Hepatocyte (in vitro differentiated cells): ENCODE measurements around the gene AAMDC. TPM values are rescaled to one million over a fixed set of nuclear protein-coding genes. Genes with fewer than 3 reads are reported as not detected.
"Not testable (repeated sequence)": the region's sequence is repeated elsewhere in the genome, so short reads cannot be mapped to it uniquely, and the experiment has no call there.

Source experiments
- DNase-seq: peaks from one replicate; pipeline ENCODE4 v3.0.0-alpha.2; 2016; ENCODE audit warnings: low spot score
- H2AFZ ChIP-seq: fragments of 200-600 bp; sonication (generic); 2 replicates; pipeline ENCODE4 v1.6.0; 2016; ENCODE audit warnings: antibody characterized with exemption, mild to moderate bottlenecking
- H3K27ac ChIP-seq: fragments of 200-600 bp; sonication (generic); 2 replicates; pipeline ENCODE4 v1.5.1; 2016; ENCODE audit warnings: mild to moderate bottlenecking
- H3K27me3 ChIP-seq: fragments of 200-600 bp; sonication (generic); 2 replicates; pipeline ENCODE4 v1.6.1; 2016
- H3K36me3 ChIP-seq: fragments of 200-600 bp; sonication (generic); replicated peaks from 2 replicates; pipeline ENCODE4 v1.5.1; 2016; ENCODE audit warnings: low read depth; ENCODE audit not compliant: insufficient read depth
- H3K4me1 ChIP-seq: fragments of 200-600 bp; sonication (generic); 2 replicates; pipeline ENCODE4 v1.5.1; 2016; ENCODE audit warnings: mild to moderate bottlenecking, moderate library complexity; ENCODE audit not compliant: insufficient read depth
- H3K4me2 ChIP-seq: fragments of 200-600 bp; sonication (generic); 2 replicates; pipeline ENCODE4 v1.6.0; 2016
- H3K4me3 ChIP-seq: fragments of 200-600 bp; sonication (generic); 2 replicates; pipeline ENCODE4 v1.5.1; 2016; ENCODE audit warnings: mild to moderate bottlenecking
- H3K79me2 ChIP-seq: fragments of 200-600 bp; sonication (generic); 2 replicates; pipeline ENCODE4 v1.6.0; 2017; ENCODE audit warnings: mild to moderate bottlenecking
- H3K9me2 ChIP-seq: fragments of 200-600 bp; sonication (generic); replicated peaks from 2 replicates; pipeline ENCODE4 v1.6.0; 2017; ENCODE audit warnings: mild to moderate bottlenecking; ENCODE audit not compliant: insufficient read depth
- H3K9me3 ChIP-seq: fragments of 200-600 bp; sonication (generic); 2 replicates; pipeline ENCODE4 v1.5.1; 2016; ENCODE audit warnings: low read depth, mild to moderate bottlenecking
- H4K20me1 ChIP-seq: fragments of 200-600 bp; sonication (generic); 2 replicates; pipeline ENCODE4 v1.6.0; 2016; ENCODE audit warnings: mild to moderate bottlenecking; ENCODE audit not compliant: insufficient read depth, poor library complexity, severe bottlenecking
- EZH2 ChIP-seq: fragments of 200-600 bp; sonication (generic); IDR thresholded peaks from 2 replicates; pipeline ENCODE4 v1.6.1; 2016; ENCODE audit warnings: antibody characterized with exemption, mild to moderate bottlenecking, borderline replicate concordance
- EZH2phosphoT487 ChIP-seq: fragments of 200-600 bp; sonication (generic); IDR thresholded peaks from one replicate; pipeline ENCODE4 v1.6.1; 2018; ENCODE audit warnings: antibody characterized with exemption, mild to moderate bottlenecking, low read depth, moderate library complexity; ENCODE audit not compliant: unreplicated experiment, severe bottlenecking
- WGBS: methylation state at CpG from one replicate; pipeline ENCODE4 v1.1.6; 2016; ENCODE audit warnings: low lambda C conversion rate; ENCODE audit errors: missing lambda C conversion rate; 5-methylcytosine and 5-hydroxymethylcytosine counted together
- polyA plus RNA-seq: library from polyadenylated mRNA; unstranded; fragments of >200 nt; fragmentation: Nextera tagmentation; extraction: Ambion mirVana; gene quantifications from 2 replicates; pipeline ENCODE4 v1.2.1, GENCODE V29; 2016
- total RNA-seq: library from RNA; depleted of rRNA; stranded (reverse); fragments of >200 nt; gene quantifications from 2 replicates; pipeline ENCODE4 v1.2.3, GENCODE V29; 2014
- TF ChIP-seq, protein P1 (sequence below): fragments of 200-600 bp; sonication (generic); IDR thresholded peaks from 2 replicates; pipeline ENCODE4 v1.5.1; 2016; ENCODE audit warnings: antibody characterized with exemption, mild to moderate bottlenecking; ENCODE audit not compliant: poor library complexity

AAMDC gene
- total and polyA plus RNA-seq, 2 experiments from 2014 or later = 22.0 to 78.0 TPM

DNA sequence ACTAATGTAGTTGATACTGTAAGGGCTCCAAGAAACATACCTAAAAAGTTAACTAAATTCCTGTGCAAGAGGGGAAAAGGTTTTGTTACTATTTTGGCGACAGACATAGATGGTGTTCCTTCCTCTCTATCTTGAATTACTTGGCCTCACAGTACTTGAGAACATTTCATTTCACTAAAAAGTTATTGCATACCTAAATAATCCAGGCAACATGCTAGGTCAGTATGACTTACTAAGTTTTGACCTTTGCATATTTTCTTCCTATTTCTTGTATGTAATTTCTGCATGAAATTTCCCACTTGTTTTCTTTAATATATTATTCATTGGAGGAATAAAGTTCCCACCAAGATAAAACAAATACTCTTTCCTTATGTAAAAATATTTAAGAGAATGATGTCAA is 74.0 kb downstream of the AAMDC start:
- not testable (repeated sequence) for H3K79me2 ChIP-seq, H3K27me3 ChIP-seq, H2AFZ ChIP-seq, H3K4me2 ChIP-seq, H3K4me1 ChIP-seq, H4K20me1 ChIP-seq, H3K36me3 ChIP-seq, H3K9me3 ChIP-seq, H3K9me2 ChIP-seq, DNase-seq, H3K27ac ChIP-seq, H3K4me3 ChIP-seq
- 86% methylated on average over 1 of the region's 1 CpG for WGBS

DNA sequence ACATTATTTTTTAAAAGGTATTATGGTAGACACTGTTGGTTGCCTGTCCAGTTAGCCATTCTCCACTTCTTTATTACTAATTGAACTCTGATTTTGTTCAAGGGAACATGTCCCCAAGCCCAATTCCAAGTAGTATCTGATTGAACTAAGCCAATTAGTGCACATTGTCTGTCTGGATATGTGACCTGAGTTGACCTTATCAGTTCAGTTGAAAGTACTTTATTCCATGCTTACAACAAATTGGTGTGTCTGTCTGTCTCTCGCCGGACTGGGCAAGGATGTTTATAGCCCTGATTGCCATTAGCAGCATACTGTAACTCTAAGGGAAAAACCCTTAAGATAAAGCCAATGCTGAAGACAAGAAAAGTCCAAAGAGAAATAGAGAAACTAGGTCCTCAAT is 87.9 kb downstream of the AAMDC start:
- WGBS = 83% methylated on average over 2 of the region's 2 CpGs
- Histone ChIP-seq H3K4me1 (peaks cover 13% of the 10 kb centered on the region), H4K20me1 (no peaks in the 10 kb centered on the region), H3K9me3 (no peaks in the 10 kb centered on the region), H3K27me3 (no peaks in the 10 kb centered on the region), H3K79me2 (no peaks in the 10 kb centered on the region), H3K4me2 (no peak overlapping the region), H3K36me3 (no peaks in the 10 kb centered on the region), H2AFZ (no peak overlapping the region), H3K27ac (no peak overlapping the region), H3K9me2 (no peaks in the 10 kb centered on the region), H3K4me3 (no peak overlapping the region)
- TF ChIP-seq EZH2 = no peak
- TF ChIP-seq, protein P1, sequence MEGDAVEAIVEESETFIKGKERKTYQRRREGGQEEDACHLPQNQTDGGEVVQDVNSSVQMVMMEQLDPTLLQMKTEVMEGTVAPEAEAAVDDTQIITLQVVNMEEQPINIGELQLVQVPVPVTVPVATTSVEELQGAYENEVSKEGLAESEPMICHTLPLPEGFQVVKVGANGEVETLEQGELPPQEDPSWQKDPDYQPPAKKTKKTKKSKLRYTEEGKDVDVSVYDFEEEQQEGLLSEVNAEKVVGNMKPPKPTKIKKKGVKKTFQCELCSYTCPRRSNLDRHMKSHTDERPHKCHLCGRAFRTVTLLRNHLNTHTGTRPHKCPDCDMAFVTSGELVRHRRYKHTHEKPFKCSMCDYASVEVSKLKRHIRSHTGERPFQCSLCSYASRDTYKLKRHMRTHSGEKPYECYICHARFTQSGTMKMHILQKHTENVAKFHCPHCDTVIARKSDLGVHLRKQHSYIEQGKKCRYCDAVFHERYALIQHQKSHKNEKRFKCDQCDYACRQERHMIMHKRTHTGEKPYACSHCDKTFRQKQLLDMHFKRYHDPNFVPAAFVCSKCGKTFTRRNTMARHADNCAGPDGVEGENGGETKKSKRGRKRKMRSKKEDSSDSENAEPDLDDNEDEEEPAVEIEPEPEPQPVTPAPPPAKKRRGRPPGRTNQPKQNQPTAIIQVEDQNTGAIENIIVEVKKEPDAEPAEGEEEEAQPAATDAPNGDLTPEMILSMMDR = no peak
- TF ChIP-seq EZH2phosphoT487 = no peak
- no peak for DNase-seq

DNA sequence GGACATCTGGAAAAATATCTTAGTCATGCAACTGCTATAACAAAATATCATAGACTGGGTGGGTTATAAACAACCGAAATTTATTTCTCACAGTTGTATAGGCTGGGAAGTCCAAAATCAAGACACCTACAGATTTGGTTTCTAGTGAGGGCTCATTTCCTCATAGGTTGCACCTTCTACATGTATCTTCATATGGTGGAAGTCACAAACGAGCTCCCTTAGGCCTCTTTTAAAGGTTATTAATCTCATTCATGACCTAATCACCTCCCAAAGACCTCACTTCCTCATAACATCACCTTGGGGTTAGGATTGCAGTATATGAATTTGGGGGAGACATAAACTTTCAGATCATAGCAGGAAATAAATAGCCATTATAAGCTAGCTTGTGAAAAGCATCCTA is 88.3 kb downstream of the AAMDC start:
- H2AFZ ChIP-seq = no peak overlapping the region
- no peak overlapping the region for H3K27ac ChIP-seq
- TF ChIP-seq, protein P1 = no peak
- TF ChIP-seq EZH2phosphoT487 (no peak), EZH2 (no peak)
- H3K9me2 ChIP-seq = no peaks in the 10 kb centered on the region
- no peaks in the 10 kb centered on the region for H3K9me3 ChIP-seq
- no peak overlapping the region for H3K4me2 ChIP-seq
- peaks cover 13% of the 10 kb centered on the region for H3K4me1 ChIP-seq
- 94% methylated on average over 2 of the region's 2 CpGs for WGBS
- no peaks in the 10 kb centered on the region for H4K20me1 ChIP-seq
- H3K79me2 ChIP-seq = no peaks in the 10 kb centered on the region
- no peaks in the 10 kb centered on the region for H3K36me3 ChIP-seq
- no peak overlapping the region for H3K4me3 ChIP-seq
- DNase-seq = no peak
- no peaks in the 10 kb centered on the region for H3K27me3 ChIP-seq

DNA sequence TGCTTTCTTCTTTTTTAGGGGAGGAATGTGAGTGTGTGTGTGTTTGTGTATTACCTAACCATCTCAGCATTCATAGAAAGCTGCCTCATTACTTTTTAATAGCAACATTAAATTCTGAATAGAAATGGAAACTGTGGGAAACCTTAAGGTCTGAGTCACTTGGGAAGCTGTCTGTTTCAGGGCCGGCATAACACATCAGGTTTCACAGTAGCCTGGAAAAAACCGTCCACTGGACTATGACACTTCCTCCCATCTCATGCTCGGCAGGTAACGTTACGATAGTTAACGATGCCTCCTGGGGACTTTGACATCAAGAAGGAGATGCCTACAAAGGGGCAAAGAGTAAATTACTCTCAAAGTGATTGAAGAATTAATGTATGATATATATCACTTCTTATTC is 89.9 kb downstream of the AAMDC start:
- not testable (repeated sequence) for H3K4me2 ChIP-seq, H2AFZ ChIP-seq, H3K27ac ChIP-seq, H3K4me3 ChIP-seq, H3K36me3 ChIP-seq, H3K27me3 ChIP-seq, H3K79me2 ChIP-seq, DNase-seq, H3K9me3 ChIP-seq, H3K9me2 ChIP-seq, H4K20me1 ChIP-seq
- H3K4me1 ChIP-seq = peaks cover 27% of the 10 kb centered on the region
- 83% methylated on average over 6 of the region's 6 CpGs for WGBS

DNA sequence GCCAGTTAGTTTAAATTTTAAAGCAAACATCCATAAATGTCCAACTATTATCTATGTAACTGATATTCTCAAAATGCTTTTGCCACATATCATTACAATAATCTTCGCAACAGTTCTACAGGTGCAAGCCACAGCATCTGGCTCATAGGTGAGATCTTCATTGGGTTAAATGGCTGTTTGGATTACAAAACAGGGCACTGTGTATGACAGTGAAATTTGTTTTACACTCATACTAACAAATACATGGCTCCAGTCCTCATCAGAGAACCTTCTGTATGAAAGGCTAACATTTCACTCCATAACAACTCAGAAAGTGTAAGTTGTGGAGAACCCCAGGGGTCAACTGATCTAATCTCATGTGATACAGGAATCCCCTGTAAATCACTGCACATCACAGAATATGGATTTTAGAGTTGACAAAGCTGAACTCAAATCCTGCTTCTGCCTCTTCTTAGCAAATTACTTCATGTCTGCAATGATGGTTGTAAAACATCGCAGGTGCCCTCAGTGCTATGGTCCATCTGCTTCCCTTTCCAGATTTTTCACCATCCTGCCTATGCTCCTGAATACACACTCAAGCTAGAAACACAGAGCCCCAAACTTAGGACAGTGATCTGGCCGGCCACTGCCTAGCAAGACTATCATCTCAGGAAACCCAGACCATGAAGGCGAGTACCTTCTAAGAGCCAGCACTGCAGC is 92.8 kb downstream of the AAMDC start:
- DNase-seq, H3K36me3 ChIP-seq, H3K9me3 ChIP-seq, H3K9me2 ChIP-seq, H3K4me3 ChIP-seq, H3K79me2 ChIP-seq, H3K4me2 ChIP-seq, H2AFZ ChIP-seq, H3K27me3 ChIP-seq, H4K20me1 ChIP-seq: not testable (repeated sequence)
- peak overlapping the region; percentile 24 for H3K27ac ChIP-seq
- 55% methylated on average over 4 of the region's 4 CpGs for WGBS
- H3K4me1 ChIP-seq = peaks cover 27% of the 10 kb centered on the region

DNA sequence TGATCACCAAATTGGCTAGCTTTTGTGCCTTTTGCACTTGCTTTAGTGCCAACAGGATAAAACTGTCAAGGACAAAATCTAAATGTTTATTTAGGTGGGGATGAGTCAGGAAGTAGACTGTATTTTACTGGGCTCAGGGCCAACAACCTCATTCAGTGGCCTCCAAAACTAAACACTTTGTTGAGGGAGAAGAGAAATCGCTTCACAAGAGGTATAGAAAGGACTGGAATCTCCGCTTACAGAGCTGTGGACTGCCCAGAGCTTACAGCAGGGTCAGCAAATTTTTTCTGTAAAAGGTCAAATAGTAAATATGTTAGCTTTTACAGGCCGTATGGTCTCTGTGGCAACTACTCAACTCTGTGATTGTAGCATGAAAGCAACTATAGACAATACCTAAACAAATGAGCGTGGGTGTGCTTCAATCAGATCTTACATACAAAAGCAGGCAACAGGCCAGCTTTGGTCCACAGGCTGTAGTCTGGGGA is 93.4 kb downstream of the AAMDC start:
- H3K36me3 ChIP-seq, H3K4me3 ChIP-seq, H4K20me1 ChIP-seq, H3K79me2 ChIP-seq, H2AFZ ChIP-seq, H3K9me2 ChIP-seq, H3K9me3 ChIP-seq, H3K27me3 ChIP-seq: not testable (repeated sequence)
- Histone ChIP-seq H3K4me1 (peaks cover 27% of the 10 kb centered on the region), H3K4me2 (peak overlapping the region; percentile 58), H3K27ac (peak overlapping the region; percentile 18)
- WGBS = 48% methylated on average over 4 of the region's 4 CpGs
- peak; percentile 58 for DNase-seq

DNA sequence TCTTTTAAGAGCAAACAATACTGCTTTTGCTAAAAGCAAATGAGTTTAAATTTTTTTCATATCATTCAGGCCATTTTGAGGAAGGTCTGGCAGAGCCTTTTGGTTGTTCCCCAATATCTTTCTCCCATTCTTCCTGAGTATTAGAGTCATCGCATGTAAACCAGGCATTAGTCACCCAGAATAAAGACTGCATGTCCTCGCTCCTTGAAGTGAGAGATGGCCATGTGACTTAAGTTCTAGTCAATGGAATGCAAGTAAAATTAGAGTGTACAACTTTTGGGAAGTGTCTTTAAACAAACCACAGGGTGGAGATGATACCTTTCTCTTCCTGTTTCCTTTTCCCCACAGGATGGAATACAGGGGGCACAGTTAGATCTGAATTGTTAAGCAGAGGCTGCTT is 96.8 kb downstream of the AAMDC start:
- H3K9me2 ChIP-seq, H2AFZ ChIP-seq, H3K36me3 ChIP-seq, H3K27ac ChIP-seq, H3K9me3 ChIP-seq, H3K79me2 ChIP-seq, H3K27me3 ChIP-seq, H3K4me3 ChIP-seq, DNase-seq, H3K4me2 ChIP-seq, H4K20me1 ChIP-seq: not testable (repeated sequence)
- H3K4me1 ChIP-seq = peaks cover 19% of the 10 kb centered on the region
- no CpG with 5 or more reads among the region's 2 CpGs for WGBS
